Measurements from ENCODE around the gene NOTCH4. TPM values are rescaled to one million over a fixed set of nuclear protein-coding genes. Genes with fewer than 3 reads are reported as not detected.

The NOTCH4 gene
- total and polyA plus RNA-seq, 2 donors (not counting 3 experiments of a cell fraction or from before 2014, with no cell fraction given), result 41.7 to 114 TPM

- ChIA-PET CTCF (interaction anchor here (1.0 to 3.4 kb wide), 7 partner anchors 10 to 613 kb away, joined by 4 to 30 read pairs (median 7); no protein-coding TSS in a partner anchor), POLR2A (interaction anchor here (0.6 to 1.3 kb wide), 3 partner anchors 9 to 1074 kb away, joined by 3 to 6 read pairs (median 3); no protein-coding TSS in a partner anchor)
- H3K79me2 ChIP-seq (ENCODE audit: control insufficient read depth, insufficient read depth, low read length), result no peaks in the 10 kb centered on the region
- no peak for FAIRE-seq
- intact Hi-C loops (cut with micrococcal nuclease) (loop anchor here (1.0 to 5.0 kb wide), 7 partner anchors 9 to 158 kb away; partner anchors contain the start of gene ATF6B), dilution Hi-C loops (cut with MboI; ENCODE audit: extremely low pct_ligation_motif_present, low sequenced_read_pairs) (loop anchor here (25.0 kb wide), 1 partner anchor 158 kb away; the partner anchor contains the start of gene BTNL2)
- no peaks in the 10 kb centered on the region for H3K9me3 ChIP-seq (replicated peaks; ENCODE audit: control insufficient read depth, insufficient read depth, low read length)
- H4K20me1 ChIP-seq (replicated peaks; ENCODE audit: control insufficient read depth, extremely low read depth, insufficient read depth, low read length), result no peaks in the 10 kb centered on the region
- no peak overlapping the region for H3K4me2 ChIP-seq (ENCODE audit: insufficient read depth, low read length)
- H3K4me3 ChIP-seq (replicated peaks in 1 of 3; ENCODE audit: insufficient read depth in 1 of 3, low read depth in 1 of 3, low read length in 3 of 3), result peak overlapping the region in 1 of 3 experiments; percentile 19
- peak overlapping the region; percentile 17 for H3K9ac ChIP-seq (replicated peaks; ENCODE audit: extremely low read depth, insufficient read depth, low read length)
- H2AFZ ChIP-seq (ENCODE audit: low read depth, low read length), result peak overlapping the region; percentile 95
- H3K9me1 ChIP-seq (replicated peaks; ENCODE audit: control insufficient read depth, extremely low read depth, insufficient read depth, low read length), result no peaks in the 10 kb centered on the region
- H3K27ac ChIP-seq (ENCODE audit: insufficient read depth, low read depth, low read length), result peak overlapping the region; percentile 79
- H3K36me3 ChIP-seq (ENCODE audit: control insufficient read depth in 2 of 2, extremely low read depth in 1 of 2, insufficient read depth in 2 of 2, low read length in 2 of 2), result no peaks in the 10 kb centered on the region
- no peak for DNase-seq (ENCODE audit: low read depth, low spot score)
- H3K27me3 ChIP-seq (ENCODE audit: control insufficient read depth in 2 of 2, insufficient read depth in 2 of 2, low read length in 2 of 2), result no peaks in the 10 kb centered on the region
- TF ChIP-seq JUN (IDR thresholded peaks at IDR 0.05; ENCODE audit: borderline replicate concordance, insufficient read depth, insufficient read length, low read depth) (no peak), FOS (IDR thresholded peaks at IDR 0.05; ENCODE audit: borderline replicate concordance, insufficient read depth, low read length) (no peak), POLR2AphosphoS5 (IDR thresholded peaks at IDR 0.05; ENCODE audit: insufficient read depth, low read depth, low read length) (no peak)
- BruUV-seq (replicated peaks), result no TSS peak
- peaks cover 27% of the 10 kb centered on the region for H3K4me1 ChIP-seq (ENCODE audit: control insufficient read depth, extremely low read depth, insufficient read depth, low read length)
These were observed 30.9 kb upstream of the NOTCH4 start for GRCh38 chr6:32254761-32255198.

DNA sequence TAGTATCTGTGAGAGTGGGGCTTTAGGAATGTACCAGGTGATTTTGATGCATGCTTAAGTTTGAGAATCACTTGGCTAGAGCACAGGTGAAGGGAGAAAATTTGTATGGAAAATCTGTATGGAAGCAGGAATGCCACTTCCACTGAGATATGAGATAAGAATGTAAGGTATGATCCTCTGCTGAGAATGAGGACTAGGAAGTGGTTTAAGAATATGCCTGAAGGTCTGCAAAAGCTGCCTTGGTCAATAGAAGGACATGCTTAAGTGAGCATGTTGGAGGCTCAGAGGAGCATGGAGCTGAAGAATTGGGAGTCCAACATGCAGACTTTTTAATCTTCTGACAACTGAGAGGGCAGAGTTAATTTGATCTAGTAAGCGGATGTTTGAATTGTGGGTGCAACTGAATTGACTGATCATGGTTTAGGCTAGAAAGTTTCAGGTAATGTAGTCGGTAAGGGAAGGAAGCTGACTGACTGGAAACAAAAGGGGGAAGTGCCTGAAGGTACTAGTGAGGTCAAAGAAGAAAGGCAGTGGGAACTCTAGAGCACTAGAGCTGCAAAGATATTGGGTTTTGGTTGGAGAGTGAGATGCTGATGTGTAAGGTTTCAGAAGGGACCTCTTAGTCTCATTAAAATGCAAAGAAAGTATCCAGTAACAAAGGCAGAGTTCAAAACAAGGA lies 28.6 kb upstream of the NOTCH4 start:
- Histone ChIP-seq H3K9me3 (replicated peaks; ENCODE audit: control insufficient read depth, insufficient read depth, low read length) (no peaks in the 10 kb centered on the region), H3K27me3 (ENCODE audit: control insufficient read depth in 2 of 2, insufficient read depth in 2 of 2, low read length in 2 of 2) (no peaks in the 10 kb centered on the region), H4K20me1 (replicated peaks; ENCODE audit: control insufficient read depth, extremely low read depth, insufficient read depth, low read length) (no peaks in the 10 kb centered on the region), H3K4me1 (ENCODE audit: control insufficient read depth, extremely low read depth, insufficient read depth, low read length) (peaks cover 27% of the 10 kb centered on the region), H3K9me1 (replicated peaks; ENCODE audit: control insufficient read depth, extremely low read depth, insufficient read depth, low read length) (no peaks in the 10 kb centered on the region), H3K27ac (ENCODE audit: insufficient read depth, low read depth, low read length) (no peak overlapping the region), H3K4me3 (replicated peaks in 1 of 3; ENCODE audit: insufficient read depth in 1 of 3, low read depth in 1 of 3, low read length in 3 of 3) (no peak overlapping the region), H3K4me2 (ENCODE audit: insufficient read depth, low read length) (peak overlapping the region; percentile 21), H2AFZ (ENCODE audit: low read depth, low read length) (peak overlapping the region; percentile 39), H3K9ac (replicated peaks; ENCODE audit: extremely low read depth, insufficient read depth, low read length) (no peak overlapping the region), H3K79me2 (ENCODE audit: control insufficient read depth, insufficient read depth, low read length) (no peaks in the 10 kb centered on the region), H3K36me3 (ENCODE audit: control insufficient read depth in 2 of 2, extremely low read depth in 1 of 2, insufficient read depth in 2 of 2, low read length in 2 of 2) (no peaks in the 10 kb centered on the region)
- FAIRE-seq (peak; percentile 64), DNase-seq (ENCODE audit: low read depth, low spot score) (no peak)
- TF ChIP-seq GATA2 (IDR thresholded peaks at IDR 0.05; ENCODE audit: insufficient read depth, insufficient read length, low read depth, low read length) (no peak), JUN (IDR thresholded peaks at IDR 0.05; ENCODE audit: borderline replicate concordance, insufficient read depth, insufficient read length, low read depth) (no peak), EZH2 (IDR thresholded peaks at IDR 0.05; ENCODE audit: borderline replicate concordance, low read depth, low read length, severe bottlenecking) (no peak), POLR2A (IDR thresholded peaks at IDR 0.05; ENCODE audit: low read depth, low read length) (no peak), POLR2AphosphoS5 (IDR thresholded peaks at IDR 0.05; ENCODE audit: insufficient read depth, low read depth, low read length) (no peak), MYC (IDR thresholded peaks at IDR 0.05; ENCODE audit: low read depth, low read length) (no peak), FOS (IDR thresholded peaks at IDR 0.05; ENCODE audit: borderline replicate concordance, insufficient read depth, low read length) (no peak)
- TF ChIP-seq, protein P1, sequence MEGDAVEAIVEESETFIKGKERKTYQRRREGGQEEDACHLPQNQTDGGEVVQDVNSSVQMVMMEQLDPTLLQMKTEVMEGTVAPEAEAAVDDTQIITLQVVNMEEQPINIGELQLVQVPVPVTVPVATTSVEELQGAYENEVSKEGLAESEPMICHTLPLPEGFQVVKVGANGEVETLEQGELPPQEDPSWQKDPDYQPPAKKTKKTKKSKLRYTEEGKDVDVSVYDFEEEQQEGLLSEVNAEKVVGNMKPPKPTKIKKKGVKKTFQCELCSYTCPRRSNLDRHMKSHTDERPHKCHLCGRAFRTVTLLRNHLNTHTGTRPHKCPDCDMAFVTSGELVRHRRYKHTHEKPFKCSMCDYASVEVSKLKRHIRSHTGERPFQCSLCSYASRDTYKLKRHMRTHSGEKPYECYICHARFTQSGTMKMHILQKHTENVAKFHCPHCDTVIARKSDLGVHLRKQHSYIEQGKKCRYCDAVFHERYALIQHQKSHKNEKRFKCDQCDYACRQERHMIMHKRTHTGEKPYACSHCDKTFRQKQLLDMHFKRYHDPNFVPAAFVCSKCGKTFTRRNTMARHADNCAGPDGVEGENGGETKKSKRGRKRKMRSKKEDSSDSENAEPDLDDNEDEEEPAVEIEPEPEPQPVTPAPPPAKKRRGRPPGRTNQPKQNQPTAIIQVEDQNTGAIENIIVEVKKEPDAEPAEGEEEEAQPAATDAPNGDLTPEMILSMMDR (IDR thresholded peaks at IDR 0.05; ENCODE audit: extremely low read depth in 1 of 2, insufficient read depth in 1 of 2, low read depth in 1 of 2, low read length in 2 of 2), result no peak
- TF ChIP-seq, protein P2, sequence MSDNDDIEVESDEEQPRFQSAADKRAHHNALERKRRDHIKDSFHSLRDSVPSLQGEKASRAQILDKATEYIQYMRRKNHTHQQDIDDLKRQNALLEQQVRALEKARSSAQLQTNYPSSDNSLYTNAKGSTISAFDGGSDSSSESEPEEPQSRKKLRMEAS (IDR thresholded peaks at IDR 0.05; ENCODE audit: insufficient read depth, insufficient read length), result no peak
- intact Hi-C loops (cut with micrococcal nuclease), result no loop called here
- dilution Hi-C loops (cut with MboI; ENCODE audit: extremely low pct_ligation_motif_present, low sequenced_read_pairs), result loop anchor here (25.0 kb wide), 1 partner anchor 160 kb away; the partner anchor contains the start of gene BTNL2
- no TSS peak for BruUV-seq (replicated peaks)
- CTCF ChIA-PET, result no interaction called here
- POLR2A ChIA-PET, result no interaction called here

Measured in endothelial cell of umbilical vein (primary cell).